OCI-LY7 (cell line): ENCODE measurements around the gene KIF13A. TPM values are rescaled to one million over a fixed set of nuclear protein-coding genes. Genes with fewer than 3 reads are reported as not detected.

Experiments
- BruUV-seq: library from RNA; stranded (reverse); fragments of 400-500 nt; replicated peaks from 2 replicates; lab custom pipeline; 2021; lab: Mats Ljungman, UMichigan
- CTCF ChIA-PET: fragments of 300-600 bp; sonication (Branson Sonifier 250); formaldehyde crosslinking; loops from one replicate; lab custom pipeline; 2022; ENCODE audit warnings: antibody characterized with exemption; ENCODE audit not compliant: unreplicated experiment; lab: Charles Lee
- POLR2A ChIA-PET: fragments of 300-600 bp; sonication (Branson Sonifier 250); formaldehyde crosslinking; loops from one replicate; lab custom pipeline; 2022; ENCODE audit warnings: antibody characterized with exemption; lab: Charles Lee
- DNase-seq: peaks from one replicate; pipeline ENCODE4 v3.0.0-alpha.2; 2015; ENCODE audit warnings: low spot score
- H2AFZ ChIP-seq: fragments of 200-600 bp; sonication (generic), shearing (Covaris generic); 2 replicates; pipeline ENCODE4 v1.6.1; 2014; ENCODE audit warnings: mild to moderate bottlenecking, antibody characterized with exemption, low read length, moderate library complexity
- H3K27ac ChIP-seq: fragments of 200-600 bp; sonication (generic); 2 replicates; pipeline ENCODE4 v1.5.1; 2014; ENCODE audit warnings: mixed run types, low read depth, mild to moderate bottlenecking, moderate library complexity, low read length, inconsistent platforms; ENCODE audit not compliant: poor library complexity, severe bottlenecking
- H3K36me3 ChIP-seq: fragments of 200-600 bp; sonication (generic); 2 replicates; pipeline ENCODE4 v1.6.1; 2014; ENCODE audit warnings: mild to moderate bottlenecking, antibody characterized with exemption, low read length, moderate library complexity, mixed read lengths; ENCODE audit not compliant: insufficient read depth
- H3K4me1 ChIP-seq: fragments of 200-600 bp; sonication (generic); 2 replicates; pipeline ENCODE4 v1.5.1; 2014; ENCODE audit warnings: mild to moderate bottlenecking, low read length; ENCODE audit not compliant: insufficient read depth, poor library complexity, severe bottlenecking
- H3K4me2 ChIP-seq: fragments of 200-600 bp; sonication (generic); 2 replicates; pipeline ENCODE4 v1.6.1; 2014; ENCODE audit warnings: mild to moderate bottlenecking, low read length
- H3K4me3 ChIP-seq: fragments of 200-600 bp; sonication (generic); 2 replicates; pipeline ENCODE4 v1.5.1; 2014; ENCODE audit warnings: mild to moderate bottlenecking, low read depth, low read length; ENCODE audit not compliant: poor library complexity, severe bottlenecking
- H3K79me2 ChIP-seq: fragments of 200-600 bp; sonication (generic); 2 replicates; pipeline ENCODE4 v1.6.1; 2016; ENCODE audit warnings: low read depth, mild to moderate bottlenecking, low read length, moderate library complexity, mixed read lengths; ENCODE audit not compliant: insufficient read depth
- H3K9me2 ChIP-seq: fragments of 200-600 bp; sonication (generic); 2 replicates; pipeline ENCODE4 v1.6.1; 2016; ENCODE audit warnings: mild to moderate bottlenecking, low read length, mixed read lengths; ENCODE audit not compliant: insufficient read depth
- H3K9me3 ChIP-seq: fragments of 200-600 bp; sonication (generic); 2 replicates; pipeline ENCODE4 v1.6.1; 2014; ENCODE audit warnings: mild to moderate bottlenecking, mixed run types, low read length, mixed read lengths
- H4K20me1 ChIP-seq: fragments of 200-600 bp; sonication (generic); 2 replicates; pipeline ENCODE4 v1.6.1; 2014; ENCODE audit warnings: mild to moderate bottlenecking, antibody characterized with exemption, low read length, moderate library complexity, mixed read lengths; ENCODE audit not compliant: insufficient read depth
- EZH2phosphoT487 ChIP-seq: fragments of 200-600 bp; sonication (generic); IDR thresholded peaks from 2 replicates; pipeline ENCODE4 v1.6.1; 2018; ENCODE audit warnings: low read depth, borderline replicate concordance, mild to moderate bottlenecking, mixed run types, antibody characterized with exemption, low read length, moderate library complexity, mixed read lengths
- intact Hi-C: fragments of 100-400 bp; cut with micrococcal nuclease; formaldehyde crosslinking; loops from one replicate; pipeline ENCODE4 v1.10.0; 2022; ENCODE audit not compliant: unreplicated experiment
- total RNA-seq, 2 experiments: library from RNA; depleted of rRNA in 1 of 2; stranded (reverse); fragments of >200 nt in 1 of 2; shearing (Covaris generic) in 1 of 2; gene quantifications; 2 replicates each; pipeline ENCODE4 v1.2.3, GENCODE V29; 2014 to 2022
- TF ChIP-seq, protein P1 (sequence below): fragments of 200-600 bp; sonication (generic); conservative IDR thresholded peaks from 2 replicates; pipeline ENCODE4 v1.5.1; 2014; ENCODE audit warnings: mild to moderate bottlenecking, antibody characterized with exemption, low read length, moderate library complexity, mixed read lengths

Gene KIF13A
- total RNA-seq, 2 experiments from 2014 or later: 1.5 TPM; not detected in 1

DNA sequence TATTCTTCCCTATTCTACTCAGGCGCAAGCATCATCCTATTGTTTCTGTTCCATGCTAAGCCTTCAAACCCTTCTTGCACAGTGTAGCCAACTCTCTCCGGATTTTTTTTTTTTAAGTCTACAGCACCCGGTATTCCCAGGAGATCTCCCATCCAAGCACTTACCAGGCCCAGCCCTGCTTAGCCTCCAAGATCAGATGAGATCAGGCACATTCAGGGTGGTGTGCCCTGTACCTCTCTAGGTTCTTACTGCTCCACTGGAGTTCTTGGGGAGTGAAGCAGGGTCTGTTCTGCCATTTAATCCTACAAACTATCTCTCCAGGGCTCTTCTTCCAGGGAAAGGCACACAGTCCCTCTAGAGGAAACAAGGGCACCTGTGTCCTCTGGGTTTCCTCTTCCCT, 265.8 kb downstream of the KIF13A start:
- Histone ChIP-seq H3K4me1 (no peaks in the 10 kb centered on the region), H3K9me2 (no peaks in the 10 kb centered on the region), H3K4me2 (no peak overlapping the region), H3K4me3 (no peak overlapping the region), H3K9me3 (no peaks in the 10 kb centered on the region), H3K79me2 (no peaks in the 10 kb centered on the region), H3K36me3 (no peaks in the 10 kb centered on the region), H2AFZ (no peak overlapping the region), H3K27ac (no peak overlapping the region), H4K20me1 (no peaks in the 10 kb centered on the region)
- no peak for TF ChIP-seq EZH2phosphoT487
- TF ChIP-seq, protein P1, sequence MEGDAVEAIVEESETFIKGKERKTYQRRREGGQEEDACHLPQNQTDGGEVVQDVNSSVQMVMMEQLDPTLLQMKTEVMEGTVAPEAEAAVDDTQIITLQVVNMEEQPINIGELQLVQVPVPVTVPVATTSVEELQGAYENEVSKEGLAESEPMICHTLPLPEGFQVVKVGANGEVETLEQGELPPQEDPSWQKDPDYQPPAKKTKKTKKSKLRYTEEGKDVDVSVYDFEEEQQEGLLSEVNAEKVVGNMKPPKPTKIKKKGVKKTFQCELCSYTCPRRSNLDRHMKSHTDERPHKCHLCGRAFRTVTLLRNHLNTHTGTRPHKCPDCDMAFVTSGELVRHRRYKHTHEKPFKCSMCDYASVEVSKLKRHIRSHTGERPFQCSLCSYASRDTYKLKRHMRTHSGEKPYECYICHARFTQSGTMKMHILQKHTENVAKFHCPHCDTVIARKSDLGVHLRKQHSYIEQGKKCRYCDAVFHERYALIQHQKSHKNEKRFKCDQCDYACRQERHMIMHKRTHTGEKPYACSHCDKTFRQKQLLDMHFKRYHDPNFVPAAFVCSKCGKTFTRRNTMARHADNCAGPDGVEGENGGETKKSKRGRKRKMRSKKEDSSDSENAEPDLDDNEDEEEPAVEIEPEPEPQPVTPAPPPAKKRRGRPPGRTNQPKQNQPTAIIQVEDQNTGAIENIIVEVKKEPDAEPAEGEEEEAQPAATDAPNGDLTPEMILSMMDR: no peak
- POLR2A ChIA-PET: interaction anchor here (0.7 kb wide), 1 partner anchor 23 kb away, joined by 6 read pairs; no protein-coding TSS in a partner anchor
- no peak for DNase-seq
- BruUV-seq: no TSS peak
- CTCF ChIA-PET: no interaction called here
- intact Hi-C loops: no loop called here

DNA sequence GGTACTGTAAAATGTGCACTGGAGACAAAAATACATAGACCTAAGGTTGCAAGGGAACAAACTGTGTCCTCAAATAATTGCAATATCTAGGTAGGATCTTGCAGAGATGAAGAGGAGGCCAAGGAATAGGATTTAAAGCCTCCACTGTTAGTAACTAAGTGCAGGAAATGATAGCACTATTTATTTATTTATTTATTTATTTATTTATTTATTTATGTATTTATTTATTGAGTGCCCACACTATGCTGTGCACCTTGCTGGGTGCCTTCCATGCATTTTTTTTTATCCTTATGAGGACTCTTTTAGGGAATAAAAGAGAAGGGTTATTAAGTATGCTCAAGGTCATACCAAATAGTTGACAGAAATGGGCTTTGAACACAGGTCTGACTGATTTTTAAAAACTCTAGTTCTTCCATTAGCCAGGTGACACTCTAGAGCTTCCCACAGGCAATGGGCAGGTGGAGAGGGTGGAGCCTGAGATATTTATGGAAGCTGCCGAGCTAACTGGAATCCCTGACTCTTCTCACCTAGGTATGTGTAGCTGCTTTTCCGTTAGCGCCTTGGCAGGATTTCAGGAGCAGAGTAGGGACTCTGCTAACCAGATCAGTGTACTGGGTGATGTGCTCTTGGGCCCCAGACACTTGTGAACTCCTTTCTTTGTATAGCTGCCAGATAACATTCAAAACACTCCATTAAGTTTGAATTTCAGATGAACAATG, 268.0 kb downstream of the KIF13A start:
- ChIA-PET POLR2A (interaction anchor here (0.5 to 0.6 kb wide), 2 partner anchors 62 to 754 kb away, joined by 3 to 4 read pairs; no protein-coding TSS in a partner anchor), CTCF (no interaction called here)
- DNase-seq: no peak
- BruUV-seq: no TSS peak
- Histone ChIP-seq H4K20me1 (no peaks in the 10 kb centered on the region), H3K9me3 (no peaks in the 10 kb centered on the region), H3K27ac (no peak overlapping the region), H3K4me2 (no peak overlapping the region), H3K79me2 (no peaks in the 10 kb centered on the region), H3K36me3 (no peaks in the 10 kb centered on the region), H3K4me3 (no peak overlapping the region), H3K9me2 (no peaks in the 10 kb centered on the region), H3K4me1 (no peaks in the 10 kb centered on the region), H2AFZ (no peak overlapping the region)
- TF ChIP-seq, protein P1: no peak
- no peak for TF ChIP-seq EZH2phosphoT487
- intact Hi-C loops: no loop called here

DNA sequence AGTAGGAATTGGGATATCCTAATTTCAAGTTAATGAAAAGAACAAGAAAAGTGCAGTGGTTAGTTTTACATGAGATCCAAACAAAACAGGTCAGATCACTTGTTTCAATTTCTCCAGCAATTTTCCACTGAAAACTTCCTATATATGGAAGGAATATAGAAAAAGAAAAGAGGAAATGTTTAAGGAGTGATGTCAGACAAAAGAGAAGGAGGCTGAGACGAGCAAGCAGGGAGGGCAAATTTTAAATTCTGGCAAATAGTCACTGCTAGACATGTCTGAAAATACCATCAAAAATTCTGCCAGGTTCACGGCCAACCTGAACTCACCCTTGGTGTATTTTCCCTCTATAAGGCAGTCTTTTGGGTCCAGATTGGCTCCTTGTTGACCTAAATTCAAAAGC, 271.2 kb downstream of the KIF13A start:
- no peaks in the 10 kb centered on the region for H3K36me3 ChIP-seq
- intact Hi-C loops: no loop called here
- H3K9me3 ChIP-seq: no peaks in the 10 kb centered on the region
- no peaks in the 10 kb centered on the region for H3K79me2 ChIP-seq
- no peak overlapping the region for H3K27ac ChIP-seq
- no peak overlapping the region for H3K4me3 ChIP-seq
- TF ChIP-seq, protein P1: no peak
- no peak for TF ChIP-seq EZH2phosphoT487
- no peaks in the 10 kb centered on the region for H3K9me2 ChIP-seq
- no peak for DNase-seq
- no peak overlapping the region for H2AFZ ChIP-seq
- ChIA-PET CTCF (no interaction called here), POLR2A (interaction anchor here (0.6 to 0.7 kb wide), 2 partner anchors 12 to 506 kb away, joined by 3 to 6 read pairs; no protein-coding TSS in a partner anchor)
- no peaks in the 10 kb centered on the region for H3K4me1 ChIP-seq
- H4K20me1 ChIP-seq: no peaks in the 10 kb centered on the region
- no TSS peak for BruUV-seq
- H3K4me2 ChIP-seq: no peak overlapping the region
